Stimulated activated CD4-positive, alpha-beta T cell treated with anti-CD3 and anti-CD28 coated beads, TNF-alpha, amount 100 ng/mL, for 4 hours (primary cell): ENCODE data around the gene ARHGAP26.
"Not testable (repeated sequence)": the region's sequence is repeated elsewhere in the genome, so short reads cannot be mapped to it uniquely, and the experiment has no call there.

ENCODE experiments used
- DNase-seq, 3 experiments: peaks; one replicate each; pipeline ENCODE4 v3.0.0-alpha.2; 2020; ENCODE audit warnings: low read depth in 3 of 3

Gene ARHGAP26

DNA sequence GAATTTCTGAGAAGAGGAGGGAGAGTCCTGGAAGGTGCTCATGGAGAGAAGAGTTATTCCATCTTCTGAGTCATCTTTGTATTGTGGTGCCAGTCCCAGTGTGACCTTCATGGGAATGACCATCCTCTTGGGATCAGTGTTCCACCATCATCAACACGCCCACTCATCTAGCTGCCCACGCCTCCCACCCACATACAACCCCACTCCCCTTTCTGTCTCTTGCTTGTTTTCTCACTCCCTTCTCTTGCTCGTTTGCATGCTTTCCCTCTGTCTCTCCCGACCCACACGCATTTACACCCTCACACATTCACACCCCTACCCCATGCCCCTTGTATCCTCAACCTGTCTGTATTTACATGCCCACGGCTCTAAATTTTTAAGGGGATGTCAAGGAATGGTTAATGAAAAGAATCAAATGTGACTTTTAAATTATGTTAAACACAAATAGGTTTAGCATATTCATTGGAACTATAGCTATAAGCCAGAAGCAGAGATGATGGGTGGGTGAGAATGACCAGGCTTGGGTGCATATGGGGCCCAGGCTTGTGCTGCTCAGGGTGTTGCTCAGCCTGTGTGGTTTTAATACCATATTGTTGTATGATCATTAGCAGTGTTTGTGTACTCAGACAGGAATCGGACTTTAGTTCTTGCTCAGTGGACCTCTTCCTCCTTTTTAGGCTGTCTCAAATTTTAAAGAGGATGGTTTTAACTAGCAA lies 160.4 kb downstream of the ARHGAP26 start:
- no peak for DNase-seq

DNA sequence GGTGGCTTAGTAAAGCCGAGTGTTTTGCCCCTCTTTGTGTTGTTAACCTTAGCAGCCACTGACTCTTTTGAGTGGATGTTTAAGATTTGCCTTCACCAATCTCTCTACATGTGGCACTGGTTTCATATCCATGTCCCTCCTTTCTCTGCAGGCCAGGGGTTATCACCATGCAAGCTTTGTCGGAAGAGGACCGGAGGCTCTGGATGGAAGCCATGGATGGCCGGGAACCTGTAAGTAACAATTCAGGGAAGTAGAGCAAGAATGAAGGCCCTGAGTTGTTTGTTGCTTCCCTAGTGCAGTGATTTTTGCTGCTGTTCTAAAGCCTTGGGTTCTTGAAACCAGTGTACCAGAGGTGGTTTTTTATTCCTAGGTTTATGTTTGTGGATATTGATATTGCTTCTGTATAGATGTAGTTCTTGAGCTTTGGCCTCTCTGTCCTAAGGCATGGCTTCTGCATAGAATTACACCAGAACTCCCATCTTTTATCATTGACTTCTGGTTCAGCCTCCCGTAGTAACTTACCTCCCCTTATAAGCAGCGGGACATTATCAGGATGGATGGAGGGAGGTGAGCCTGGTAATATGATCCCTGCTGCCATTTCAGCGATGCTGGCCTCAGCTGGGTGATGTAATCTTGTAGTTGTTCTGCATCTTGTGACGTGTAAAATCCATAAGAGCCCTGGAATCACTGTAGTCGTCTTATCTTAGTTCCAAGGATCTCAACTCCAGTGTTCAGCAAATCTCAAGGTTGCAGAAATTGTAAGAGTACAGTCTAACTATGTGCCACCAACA lies 161.9 kb downstream of the ARHGAP26 start:
- no peak for DNase-seq

DNA sequence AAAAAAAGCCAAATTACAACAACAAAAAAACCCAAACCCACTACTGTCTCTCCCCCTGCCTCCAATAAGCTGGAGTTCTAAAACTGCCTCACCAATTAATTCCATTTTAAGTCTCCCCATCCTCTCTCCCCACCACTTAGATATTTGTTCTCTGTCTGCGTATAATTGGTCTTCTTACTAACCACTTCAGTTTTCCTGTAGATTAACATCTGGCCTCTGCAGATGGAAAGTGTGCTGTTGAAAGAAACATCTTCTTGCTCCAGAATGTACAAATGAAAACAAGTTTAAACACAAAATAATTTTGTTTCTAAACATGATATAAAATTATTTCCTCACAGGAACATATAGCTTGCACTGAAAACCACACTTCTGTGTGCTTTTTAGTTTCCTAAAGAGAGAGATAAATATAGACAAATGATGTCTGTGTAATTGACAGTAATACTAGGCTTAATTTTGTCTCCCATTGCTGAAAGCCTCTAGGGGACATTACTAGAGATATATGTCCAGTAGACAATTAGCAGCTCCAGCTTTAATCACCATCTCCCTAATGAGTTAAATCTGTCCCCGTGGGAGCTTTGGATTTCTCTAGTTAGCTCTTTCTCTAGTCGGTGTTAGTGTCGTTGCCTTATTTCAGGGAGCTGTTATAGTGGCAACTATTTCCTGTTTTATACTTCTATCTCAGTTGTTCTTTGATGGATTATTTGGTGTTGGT lies 164.0 kb downstream of the ARHGAP26 start:
- DNase-seq = no peak

DNA sequence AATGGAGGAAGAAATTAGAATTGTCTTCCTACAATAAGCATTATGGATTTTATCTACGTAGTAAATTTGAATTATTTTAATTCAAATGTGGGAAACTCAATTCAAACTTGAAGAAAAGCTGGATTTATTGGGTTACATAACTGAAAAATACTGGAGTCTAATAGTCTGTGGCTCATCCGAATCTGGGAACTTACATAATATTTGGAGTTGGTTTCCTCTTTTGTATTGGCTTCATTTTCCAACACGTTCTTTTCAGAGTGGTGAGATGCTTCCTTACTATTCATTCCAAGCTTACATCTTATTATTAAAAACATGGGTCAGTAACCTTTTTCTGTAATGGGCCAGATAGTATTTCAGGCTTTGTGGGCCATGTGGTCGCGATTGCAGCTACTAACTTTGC lies 164.8 kb downstream of the ARHGAP26 start:
- DNase-seq = no peak

- no peak for DNase-seq
Observed at GRCh38 chr5:142937374-142937773, 167.2 kb downstream of the ARHGAP26 start.

GRCh38 chr5:142938266-142938880 lies 168.2 kb downstream of the ARHGAP26 start:
- DNase-seq = no peak

- DNase-seq = no peak
Observed at GRCh38 chr5:142939006-142939405, 168.8 kb downstream of the ARHGAP26 start.

DNA sequence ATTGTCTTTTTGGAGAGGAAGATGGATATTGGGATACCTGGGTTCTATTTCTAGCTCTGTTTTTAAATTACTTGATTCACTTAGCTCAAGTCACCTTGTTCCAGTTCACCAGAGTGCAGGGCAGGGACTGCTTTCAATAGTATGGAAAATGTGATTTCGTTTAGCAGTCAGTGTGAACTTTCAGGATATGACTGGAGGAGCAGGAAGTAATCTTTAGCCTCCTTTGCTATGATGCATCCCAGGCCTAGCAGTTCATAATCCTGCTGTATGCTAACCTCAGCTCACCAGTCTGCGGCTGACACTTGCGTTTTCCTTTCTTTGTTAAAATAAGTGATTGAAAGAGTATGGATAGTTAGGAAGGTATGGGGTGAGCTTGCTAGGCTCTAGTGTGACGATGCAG lies 169.7 kb downstream of the ARHGAP26 start:
- no peak for DNase-seq

GRCh38 chr5:142941245-142941644 lies 171.1 kb downstream of the ARHGAP26 start:
- DNase-seq = no peak

GRCh38 chr5:142942901-142943300 lies 172.7 kb downstream of the ARHGAP26 start:
- no peak for DNase-seq

- no peak for DNase-seq
Observed at GRCh38 chr5:142944140-142944539, 174.0 kb downstream of the ARHGAP26 start.

GRCh38 chr5:142945321-142945720 lies 175.1 kb downstream of the ARHGAP26 start:
- DNase-seq = no peak

- no peak for DNase-seq
Observed at GRCh38 chr5:142945845-142946244, 175.7 kb downstream of the ARHGAP26 start.

GRCh38 chr5:142946547-142947426 lies 176.6 kb downstream of the ARHGAP26 start:
- DNase-seq = no peak

- DNase-seq = no peak
Observed at GRCh38 chr5:142947427-142947709, 177.2 kb downstream of the ARHGAP26 start.

DNA sequence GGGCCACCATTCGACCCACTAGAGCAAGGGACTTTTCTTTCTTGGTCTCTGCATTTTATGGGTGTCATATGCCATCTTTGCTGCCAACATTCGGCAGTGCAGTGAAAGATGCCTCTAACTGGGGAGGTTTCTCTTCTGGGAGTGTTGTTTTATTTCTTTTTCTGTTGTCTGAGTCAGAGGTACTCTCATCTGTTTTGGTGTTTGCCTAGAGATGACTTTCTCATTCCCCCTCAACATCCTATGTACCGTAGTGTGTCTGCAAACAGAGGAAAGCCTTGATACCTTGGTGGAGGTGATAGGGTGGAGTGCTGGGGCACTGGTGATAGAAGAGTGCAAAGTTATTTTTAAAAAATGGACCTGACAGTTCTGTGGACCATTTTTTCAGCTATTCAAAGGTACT lies 182.1 kb downstream of the ARHGAP26 start:
- no peak for DNase-seq

GRCh38 chr5:142952871-142953270 lies 182.7 kb downstream of the ARHGAP26 start:
- DNase-seq = not testable (repeated sequence)

- no peak for DNase-seq
Observed at GRCh38 chr5:142954455-142954854, 184.3 kb downstream of the ARHGAP26 start.

GRCh38 chr5:142955628-142956027 lies 185.5 kb downstream of the ARHGAP26 start:
- DNase-seq = no peak

- DNase-seq = no peak
Observed at GRCh38 chr5:142957528-142957927, 187.4 kb downstream of the ARHGAP26 start.

GRCh38 chr5:142958944-142959682 lies 188.9 kb downstream of the ARHGAP26 start:
- DNase-seq = no peak
